Peyer's patch (tissue), 4 donors: Measurements from ENCODE around the gene TTC39B. TPM values are rescaled to one million over a fixed set of nuclear protein-coding genes. Genes with fewer than 3 reads are reported as not detected.

Source experiments
- DNase-seq, 3 donors: peaks; one replicate each; pipeline ENCODE4 v3.0.0-alpha.2; 2017 to 2019
- H3K27ac ChIP-seq, 4 donors: fragments of 200-600 bp; sonication (generic); one replicate each; pipeline ENCODE4 v1.5.1; 2016 to 2019
- H3K27me3 ChIP-seq, 2 donors: fragments of 200-600 bp; sonication (generic); one replicate each; pipeline ENCODE4 v1.5.1; 2019
- H3K36me3 ChIP-seq, 3 donors: fragments of 200-600 bp; sonication (generic); one replicate each; pipeline ENCODE4 v1.5.1; 2016 to 2019
- H3K4me1 ChIP-seq, 4 donors: fragments of 200-600 bp; sonication (generic); one replicate each; pipeline ENCODE4 v1.5.1; 2016 to 2019
- H3K4me3 ChIP-seq, 4 donors: fragments of 200-600 bp; sonication (generic); 1 replicate in 3 of 4; 2 replicates in 1 of 4; pipeline ENCODE4 v1.5.1; 2016 to 2019; ENCODE audit warnings: mild to moderate bottlenecking in 1 of 4
- H3K9me3 ChIP-seq, 4 donors: fragments of 200-600 bp; sonication (generic); one replicate each; pipeline ENCODE4 v1.5.1; 2016 to 2019; ENCODE audit warnings: mild to moderate bottlenecking in 1 of 4
- POLR2A ChIP-seq, 2 donors: fragments of 450-650 bp; IDR thresholded peaks; one replicate each; pipeline ENCODE4 v1.5.1; 2017; ENCODE audit warnings: antibody characterized with exemption in 2 of 2, mild to moderate bottlenecking in 2 of 2, moderate library complexity in 2 of 2
- total RNA-seq, 4 donors: library from RNA; depleted of rRNA; stranded (reverse); fragments of >200 nt; gene quantifications; one replicate each; pipeline ENCODE4 v1.1.0, GENCODE V29; 2016
- TF ChIP-seq, protein P1 (sequence below), 6 experiments: fragments of 450-650 bp in 4 of 6; fragments of 200-600 bp in 2 of 6; sonication (generic) in 1 of 6; IDR thresholded peaks; one replicate each; pipeline ENCODE4 v1.5.1; 2017 to 2019; ENCODE audit warnings: antibody characterized with exemption in 6 of 6, mild to moderate bottlenecking in 3 of 6, moderate library complexity in 1 of 6

The TTC39B gene
- total RNA-seq, 4 donors from 2014 or later: 17.3 to 44.1 (median 33.1) TPM

DNA sequence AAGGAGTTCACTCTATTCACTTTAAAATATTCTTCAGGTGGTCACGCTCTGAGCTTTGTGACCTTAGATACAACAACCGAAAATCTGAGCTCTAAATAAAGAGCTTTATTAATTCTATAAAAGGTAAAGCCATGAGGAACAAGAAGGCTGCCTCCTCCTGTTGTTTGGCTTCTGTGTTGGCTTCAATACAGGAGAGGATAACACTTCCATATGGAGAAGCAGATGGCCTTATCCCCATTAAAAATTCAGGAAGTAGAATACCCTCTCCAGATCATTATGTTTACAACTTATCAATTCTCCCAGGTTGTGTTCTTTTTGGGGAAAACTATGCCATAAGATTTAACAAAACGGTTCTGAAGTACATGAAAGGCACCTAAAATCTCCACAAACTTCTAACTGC lies 128.4 kb downstream of the TTC39B start:
- H3K4me1 ChIP-seq: no peaks in the 10 kb centered on the region
- peaks cover 0 to 49% (median 0%) of the 10 kb centered on the region in 3 donors for H3K36me3 ChIP-seq
- H3K27me3 ChIP-seq: no peaks in the 10 kb centered on the region
- no peak for TF ChIP-seq POLR2A (IDR thresholded peaks at IDR 0.05)
- TF ChIP-seq, protein P1, sequence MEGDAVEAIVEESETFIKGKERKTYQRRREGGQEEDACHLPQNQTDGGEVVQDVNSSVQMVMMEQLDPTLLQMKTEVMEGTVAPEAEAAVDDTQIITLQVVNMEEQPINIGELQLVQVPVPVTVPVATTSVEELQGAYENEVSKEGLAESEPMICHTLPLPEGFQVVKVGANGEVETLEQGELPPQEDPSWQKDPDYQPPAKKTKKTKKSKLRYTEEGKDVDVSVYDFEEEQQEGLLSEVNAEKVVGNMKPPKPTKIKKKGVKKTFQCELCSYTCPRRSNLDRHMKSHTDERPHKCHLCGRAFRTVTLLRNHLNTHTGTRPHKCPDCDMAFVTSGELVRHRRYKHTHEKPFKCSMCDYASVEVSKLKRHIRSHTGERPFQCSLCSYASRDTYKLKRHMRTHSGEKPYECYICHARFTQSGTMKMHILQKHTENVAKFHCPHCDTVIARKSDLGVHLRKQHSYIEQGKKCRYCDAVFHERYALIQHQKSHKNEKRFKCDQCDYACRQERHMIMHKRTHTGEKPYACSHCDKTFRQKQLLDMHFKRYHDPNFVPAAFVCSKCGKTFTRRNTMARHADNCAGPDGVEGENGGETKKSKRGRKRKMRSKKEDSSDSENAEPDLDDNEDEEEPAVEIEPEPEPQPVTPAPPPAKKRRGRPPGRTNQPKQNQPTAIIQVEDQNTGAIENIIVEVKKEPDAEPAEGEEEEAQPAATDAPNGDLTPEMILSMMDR (IDR thresholded peaks at IDR 0.05): no peak
- DNase-seq: no peak
- H3K27ac ChIP-seq: no peak overlapping the region
- H3K9me3 ChIP-seq: no peaks in the 10 kb centered on the region
- no peak overlapping the region for H3K4me3 ChIP-seq

- peaks cover 0 to 56% (median 0%) of the 10 kb centered on the region in 3 donors for H3K36me3 ChIP-seq
Measured at GRCh38 chr9:15176836-15177235, 130.2 kb downstream of the TTC39B start.

GRCh38 chr9:15163931-15164330 lies 143.1 kb downstream of the TTC39B start:
- H3K27me3 ChIP-seq: no peaks in the 10 kb centered on the region
- no peak for DNase-seq
- peaks cover 0 to 8% (median 0%) of the 10 kb centered on the region in 3 donors for H3K36me3 ChIP-seq
- H3K4me3 ChIP-seq: no peak overlapping the region
- no peaks in the 10 kb centered on the region for H3K9me3 ChIP-seq
- TF ChIP-seq, protein P1 (IDR thresholded peaks at IDR 0.05): no peak
- no peak for TF ChIP-seq POLR2A (IDR thresholded peaks at IDR 0.05)
- H3K4me1 ChIP-seq: no peaks in the 10 kb centered on the region
- H3K27ac ChIP-seq: no peak overlapping the region

More at GRCh38 chr9:15176836-15177235, 130.2 kb downstream of the TTC39B start:
- no peak overlapping the region for H3K4me3 ChIP-seq
- H3K9me3 ChIP-seq: no peaks in the 10 kb centered on the region
- H3K4me1 ChIP-seq: no peaks in the 10 kb centered on the region
- DNase-seq: no peak
- H3K27ac ChIP-seq: no peak overlapping the region
- no peaks in the 10 kb centered on the region for H3K27me3 ChIP-seq
- TF ChIP-seq POLR2A (IDR thresholded peaks at IDR 0.05): no peak
- TF ChIP-seq, protein P1 (IDR thresholded peaks at IDR 0.05): no peak

GRCh38 chr9:15161753-15162152 lies 145.3 kb downstream of the TTC39B start:
- Histone ChIP-seq H3K36me3 (no peaks in the 10 kb centered on the region), H3K27me3 (no peaks in the 10 kb centered on the region), H3K4me3 (no peak overlapping the region), H3K4me1 (no peaks in the 10 kb centered on the region), H3K9me3 (no peaks in the 10 kb centered on the region), H3K27ac (no peak overlapping the region)
- TF ChIP-seq, protein P1 (IDR thresholded peaks at IDR 0.05): no peak
- TF ChIP-seq POLR2A (IDR thresholded peaks at IDR 0.05): no peak
- DNase-seq: no peak

GRCh38 chr9:15160673-15161072 lies 146.3 kb downstream of the TTC39B start:
- DNase-seq: no peak
- TF ChIP-seq, protein P1 (IDR thresholded peaks at IDR 0.05): no peak
- no peak for TF ChIP-seq POLR2A (IDR thresholded peaks at IDR 0.05)
- no peaks in the 10 kb centered on the region for H3K4me1 ChIP-seq
- no peaks in the 10 kb centered on the region for H3K36me3 ChIP-seq
- H3K27me3 ChIP-seq: no peaks in the 10 kb centered on the region
- no peaks in the 10 kb centered on the region for H3K9me3 ChIP-seq
- no peak overlapping the region for H3K27ac ChIP-seq
- no peak overlapping the region for H3K4me3 ChIP-seq

DNA sequence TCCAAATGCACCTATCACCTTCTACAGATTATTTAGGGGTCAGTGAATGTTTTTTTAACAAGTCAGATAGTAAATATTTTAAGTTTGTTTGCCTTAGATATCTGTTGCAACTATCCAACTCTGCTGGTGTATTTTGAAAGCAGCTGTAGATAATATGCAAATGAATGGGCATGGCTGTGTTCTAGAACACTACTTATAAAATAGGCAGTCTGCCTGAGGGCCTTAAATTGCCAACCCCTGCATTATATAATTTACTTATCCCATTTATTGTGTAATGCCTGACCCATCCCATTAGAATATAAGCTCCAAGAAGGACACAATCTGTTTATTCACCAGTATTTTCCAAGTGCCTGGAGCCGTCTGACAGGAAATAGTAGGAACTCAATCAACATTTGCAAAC lies 149.0 kb downstream of the TTC39B start:
- no peaks in the 10 kb centered on the region for H3K9me3 ChIP-seq
- H3K27me3 ChIP-seq: no peaks in the 10 kb centered on the region
- no peak overlapping the region for H3K4me3 ChIP-seq
- no peak for DNase-seq
- H3K4me1 ChIP-seq: no peaks in the 10 kb centered on the region
- no peak for TF ChIP-seq POLR2A (IDR thresholded peaks at IDR 0.05)
- TF ChIP-seq, protein P1 (IDR thresholded peaks at IDR 0.05): no peak
- H3K27ac ChIP-seq: no peak overlapping the region
- no peaks in the 10 kb centered on the region for H3K36me3 ChIP-seq
